GM12892 (cell line): ENCODE measurements around the gene TMCO4.

Source experiments
- DNase-seq: peaks from one replicate; pipeline ENCODE4 v3.0.0; 2011; ENCODE audit not compliant: insufficient read length
- FAIRE-seq: peaks from 2 replicates; lab custom pipeline; 2011; peaks lifted over from hg19 to GRCh38; lab: Jason Lieb, UNC
- POLR2A ChIP-seq: IDR thresholded peaks from 2 replicates; pipeline ENCODE4 v1.6.1; 2011; ENCODE audit warnings: low read depth, low read length, control low read depth
- POLR2AphosphoS5 ChIP-seq: IDR thresholded peaks from 2 replicates; pipeline ENCODE4 v1.6.1; 2011; ENCODE audit warnings: low read depth, low read length, control low read depth
- TAF1 ChIP-seq: IDR thresholded peaks from 2 replicates; pipeline ENCODE4 v1.6.1; 2011; ENCODE audit warnings: low read depth, mild to moderate bottlenecking, control low read depth, low read length, borderline replicate concordance

TMCO4 gene

GRCh38 chr1:19633106-19633505, 166.6 kb downstream of the TMCO4 start:
- TF ChIP-seq TAF1: no peak
- no peak for TF ChIP-seq POLR2A
- no peak for TF ChIP-seq POLR2AphosphoS5
- no peak for FAIRE-seq
- no peak for DNase-seq
